Loucy (cell line): Measurements from ENCODE around the gene ALG5.

ENCODE experiments used
- EZH2phosphoT487 ChIP-seq: fragments of 200-600 bp; IDR thresholded peaks from 2 replicates; pipeline ENCODE4 v1.6.1; 2018; ENCODE audit warnings: antibody characterized with exemption, mild to moderate bottlenecking, moderate library complexity, borderline replicate concordance
- TF ChIP-seq, protein P1 (sequence below): fragments of 200-600 bp; sonication (generic); conservative IDR thresholded peaks from 2 replicates; pipeline ENCODE4 v1.5.1; 2014; ENCODE audit warnings: mild to moderate bottlenecking, antibody characterized with exemption, low read length

- TF ChIP-seq, protein P1, sequence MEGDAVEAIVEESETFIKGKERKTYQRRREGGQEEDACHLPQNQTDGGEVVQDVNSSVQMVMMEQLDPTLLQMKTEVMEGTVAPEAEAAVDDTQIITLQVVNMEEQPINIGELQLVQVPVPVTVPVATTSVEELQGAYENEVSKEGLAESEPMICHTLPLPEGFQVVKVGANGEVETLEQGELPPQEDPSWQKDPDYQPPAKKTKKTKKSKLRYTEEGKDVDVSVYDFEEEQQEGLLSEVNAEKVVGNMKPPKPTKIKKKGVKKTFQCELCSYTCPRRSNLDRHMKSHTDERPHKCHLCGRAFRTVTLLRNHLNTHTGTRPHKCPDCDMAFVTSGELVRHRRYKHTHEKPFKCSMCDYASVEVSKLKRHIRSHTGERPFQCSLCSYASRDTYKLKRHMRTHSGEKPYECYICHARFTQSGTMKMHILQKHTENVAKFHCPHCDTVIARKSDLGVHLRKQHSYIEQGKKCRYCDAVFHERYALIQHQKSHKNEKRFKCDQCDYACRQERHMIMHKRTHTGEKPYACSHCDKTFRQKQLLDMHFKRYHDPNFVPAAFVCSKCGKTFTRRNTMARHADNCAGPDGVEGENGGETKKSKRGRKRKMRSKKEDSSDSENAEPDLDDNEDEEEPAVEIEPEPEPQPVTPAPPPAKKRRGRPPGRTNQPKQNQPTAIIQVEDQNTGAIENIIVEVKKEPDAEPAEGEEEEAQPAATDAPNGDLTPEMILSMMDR, result no peak
- TF ChIP-seq EZH2phosphoT487, result no peak
These were observed 47.9 kb upstream of the ALG5 start for GRCh38 chr13:37047032-37047431.
